GM10248 (cell line): ENCODE results near the gene CTNNBIP1.

ENCODE experiments used
- CTCF ChIA-PET: fragments of 300-600 bp; sonication (Branson Sonifier 250); formaldehyde crosslinking; extraction: SDS; loops from one replicate; lab custom pipeline; 2021; ENCODE audit warnings: antibody characterized with exemption; lab: Yijun Ruan, JAX
- POLR2A ChIA-PET: fragments of 350-650 bp; sonication (Branson Sonifier 250); formaldehyde crosslinking; extraction: SDS; loops from one replicate; lab custom pipeline; 2020; ENCODE audit warnings: antibody characterized with exemption; lab: Yijun Ruan, JAX
- DNase-seq: peaks from one replicate; pipeline ENCODE4 v3.0.0; 2012; ENCODE audit errors: extremely low spot score
- TF ChIP-seq, protein P1 (sequence below): IDR thresholded peaks from 2 replicates; pipeline ENCODE4 v1.5.1; 2012; ENCODE audit warnings: mild to moderate bottlenecking, low read depth; ENCODE audit errors: extremely low read depth, missing control alignments, control extremely low read depth

Gene CTNNBIP1

DNA sequence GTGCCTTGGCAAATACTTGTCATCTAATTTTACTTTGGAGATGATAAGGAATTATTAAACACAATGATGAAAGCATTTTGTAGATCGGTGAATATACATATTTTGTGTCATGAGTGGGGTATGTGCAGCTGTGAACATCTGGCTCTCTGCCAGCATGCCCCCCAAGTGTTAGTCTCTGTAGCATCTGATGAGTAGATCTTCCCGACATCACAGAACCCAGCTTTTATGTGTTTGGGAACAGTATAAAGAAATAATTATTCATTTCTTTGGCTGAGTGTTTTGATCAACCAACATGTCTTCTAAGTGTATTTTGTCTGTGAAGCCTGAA, 4.5 kb upstream of the CTNNBIP1 start:
- CTCF ChIA-PET: interaction anchor here (1.0 to 2.8 kb wide), 8 partner anchors 10 to 286 kb away, joined by 3 to 8 read pairs (median 4); partner anchors contain the start of genes LZIC and NMNAT1
- POLR2A ChIA-PET: interaction anchor here (0.6 kb wide), 2 partner anchors 10 to 156 kb away, joined by 3 to 4 read pairs; no protein-coding TSS in a partner anchor

DNA sequence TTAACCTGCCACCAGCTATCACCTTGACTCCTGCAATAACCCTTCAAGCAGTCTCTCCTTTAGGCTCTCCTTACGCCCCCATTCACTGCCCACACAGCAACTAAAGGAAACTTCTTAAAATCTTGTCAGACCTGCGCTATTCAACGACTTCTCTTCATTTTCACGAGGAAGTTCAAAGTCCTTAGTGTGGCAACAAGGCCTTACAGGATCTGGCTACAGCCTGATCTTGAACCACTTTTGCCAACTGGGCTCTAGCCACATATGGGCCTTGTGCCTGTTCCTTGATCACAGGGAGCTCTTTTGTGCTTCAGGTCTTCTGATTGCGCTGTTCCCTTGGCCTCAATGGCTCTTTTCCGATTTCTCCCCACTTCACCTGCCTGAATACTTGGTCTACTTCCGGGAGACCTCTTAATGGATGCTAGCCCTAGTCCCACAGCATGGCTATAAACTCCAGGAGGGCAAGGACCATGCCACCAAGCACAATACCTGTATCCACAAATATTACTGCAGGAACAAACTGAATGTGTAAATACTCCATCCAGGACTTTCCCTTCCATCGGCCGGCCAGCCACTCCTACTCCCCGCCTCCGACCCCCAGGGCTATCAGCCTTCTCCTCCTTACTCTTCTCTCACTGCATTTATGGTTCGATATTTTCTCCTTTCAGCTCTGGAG, 2.3 kb upstream of the CTNNBIP1 start:
- DNase-seq: no peak

More for the DNA sequence above, 4.5 kb upstream of the CTNNBIP1 start:
- TF ChIP-seq, protein P1, sequence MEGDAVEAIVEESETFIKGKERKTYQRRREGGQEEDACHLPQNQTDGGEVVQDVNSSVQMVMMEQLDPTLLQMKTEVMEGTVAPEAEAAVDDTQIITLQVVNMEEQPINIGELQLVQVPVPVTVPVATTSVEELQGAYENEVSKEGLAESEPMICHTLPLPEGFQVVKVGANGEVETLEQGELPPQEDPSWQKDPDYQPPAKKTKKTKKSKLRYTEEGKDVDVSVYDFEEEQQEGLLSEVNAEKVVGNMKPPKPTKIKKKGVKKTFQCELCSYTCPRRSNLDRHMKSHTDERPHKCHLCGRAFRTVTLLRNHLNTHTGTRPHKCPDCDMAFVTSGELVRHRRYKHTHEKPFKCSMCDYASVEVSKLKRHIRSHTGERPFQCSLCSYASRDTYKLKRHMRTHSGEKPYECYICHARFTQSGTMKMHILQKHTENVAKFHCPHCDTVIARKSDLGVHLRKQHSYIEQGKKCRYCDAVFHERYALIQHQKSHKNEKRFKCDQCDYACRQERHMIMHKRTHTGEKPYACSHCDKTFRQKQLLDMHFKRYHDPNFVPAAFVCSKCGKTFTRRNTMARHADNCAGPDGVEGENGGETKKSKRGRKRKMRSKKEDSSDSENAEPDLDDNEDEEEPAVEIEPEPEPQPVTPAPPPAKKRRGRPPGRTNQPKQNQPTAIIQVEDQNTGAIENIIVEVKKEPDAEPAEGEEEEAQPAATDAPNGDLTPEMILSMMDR: no peak
- DNase-seq: no peak

DNA sequence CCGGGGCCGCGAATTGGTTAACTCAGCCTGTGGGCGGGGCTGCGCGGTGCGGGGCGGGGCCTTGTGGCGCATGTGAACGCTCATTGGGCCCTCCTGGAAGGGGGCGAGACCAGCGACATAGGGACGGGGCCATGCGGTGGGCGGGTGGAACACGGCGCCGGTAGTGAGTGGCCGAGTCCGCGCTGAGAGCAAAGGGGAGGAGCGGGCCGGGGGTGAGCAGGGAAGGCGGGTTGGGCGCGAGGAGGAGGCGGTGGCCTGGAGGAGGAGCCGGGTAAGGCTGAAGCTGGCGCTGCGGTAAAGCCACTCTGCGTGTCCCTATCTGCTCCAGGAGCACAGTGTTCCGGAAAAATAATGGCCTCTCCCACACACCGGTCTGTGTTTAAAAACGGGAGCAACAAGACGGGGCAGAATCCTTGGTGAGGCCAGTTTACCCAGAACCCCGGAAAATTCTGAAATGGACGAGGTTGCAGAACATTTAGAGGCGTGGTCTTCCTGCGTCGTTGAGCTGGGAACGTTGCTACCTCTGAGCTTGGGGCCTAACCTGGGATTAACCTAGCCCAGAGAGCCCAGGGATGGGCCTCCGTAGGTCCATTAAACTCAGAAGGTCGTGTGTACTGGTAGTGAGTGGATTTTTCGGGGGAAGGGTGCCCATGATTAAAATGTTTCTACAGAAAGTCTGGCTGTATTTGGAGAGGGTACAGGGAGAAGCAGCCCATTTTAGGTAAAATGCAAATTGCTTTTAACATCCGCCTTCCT, 532 bp upstream of the CTNNBIP1 start:
- peak; percentile 99 for DNase-seq
- ChIA-PET CTCF (interaction anchor here (0.6 to 1.2 kb wide), 3 partner anchors 18 to 584 kb away, joined by 3 to 4 read pairs (median 3); no protein-coding TSS in a partner anchor), POLR2A (no interaction called here)
- TF ChIP-seq, protein P1: no peak

More for the DNA sequence above, 2.3 kb upstream of the CTNNBIP1 start:
- POLR2A ChIA-PET: no interaction called here
- CTCF ChIA-PET: no interaction called here
- TF ChIP-seq, protein P1: no peak

DNA sequence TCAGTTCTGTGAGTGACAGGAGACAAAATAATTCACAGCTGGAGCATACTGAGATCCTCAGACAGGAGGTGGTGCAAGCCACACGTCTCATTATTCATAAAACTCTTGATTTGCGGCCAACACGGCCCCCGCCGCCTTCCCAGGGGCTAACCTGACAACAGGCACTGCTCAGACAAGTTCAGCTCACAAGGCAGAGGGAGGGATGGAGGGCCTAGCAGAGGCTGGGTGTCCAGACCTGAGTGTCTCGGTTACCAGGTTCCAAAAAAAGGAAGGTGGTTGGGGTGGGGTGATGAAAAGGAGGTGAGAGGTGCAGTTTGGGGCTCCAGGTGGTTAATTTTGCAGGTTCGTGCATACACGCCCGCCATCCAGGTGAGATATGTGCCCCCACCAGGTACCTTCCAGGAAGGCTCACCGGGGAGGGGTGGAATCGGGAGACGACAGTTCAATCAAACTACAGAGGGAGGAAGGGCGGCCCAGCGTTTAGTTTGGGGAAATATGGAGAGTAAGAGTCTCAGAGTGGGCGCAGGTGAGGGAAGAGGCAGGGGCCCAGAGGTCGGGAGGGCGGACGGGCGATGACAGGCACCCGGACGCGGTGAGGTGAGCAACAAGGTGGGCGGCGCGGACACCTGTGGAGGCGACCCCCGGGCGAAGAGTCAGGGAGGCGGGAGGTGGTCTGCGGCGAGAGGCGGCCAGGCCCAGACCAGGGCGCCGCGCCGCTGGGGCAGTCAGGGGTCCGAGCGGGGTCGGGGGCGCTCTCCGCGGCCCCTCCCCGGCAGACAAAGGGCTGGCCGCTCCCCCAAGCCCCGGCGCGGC, 629 bp downstream of the CTNNBIP1 start:
- DNase-seq: no peak
- TF ChIP-seq, protein P1: no peak
- ChIA-PET CTCF (interaction anchor here (1.2 kb wide), 1 partner anchor 34 kb away, joined by 3 read pairs; no protein-coding TSS in a partner anchor), POLR2A (no interaction called here)

DNA sequence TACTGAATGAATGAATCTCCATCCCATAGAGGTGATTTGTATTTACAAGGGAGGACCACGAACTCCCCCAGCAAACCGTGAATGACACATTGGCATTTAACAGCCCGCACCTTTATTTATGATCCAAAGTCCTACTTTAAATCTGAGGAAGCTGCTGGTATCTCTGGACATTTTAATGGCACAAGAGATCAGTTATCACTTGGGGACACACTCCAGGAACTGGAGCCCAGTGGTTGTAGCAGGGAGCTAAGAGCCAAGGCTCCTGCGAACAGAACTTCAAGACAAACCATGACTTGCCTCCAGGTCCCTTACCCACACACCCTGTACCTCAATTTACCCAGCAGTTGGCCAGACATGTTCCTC, 1.2 kb downstream of the CTNNBIP1 start:
- no peak for DNase-seq
- CTCF ChIA-PET: interaction anchor here (1.2 to 1.4 kb wide), 2 partner anchors 34 to 42 kb away, joined by 3 read pairs; no protein-coding TSS in a partner anchor
- TF ChIP-seq, protein P1: no peak
- POLR2A ChIA-PET: interaction anchor here (0.7 kb wide), 1 partner anchor 544 kb away, joined by 8 read pairs; no protein-coding TSS in a partner anchor

DNA sequence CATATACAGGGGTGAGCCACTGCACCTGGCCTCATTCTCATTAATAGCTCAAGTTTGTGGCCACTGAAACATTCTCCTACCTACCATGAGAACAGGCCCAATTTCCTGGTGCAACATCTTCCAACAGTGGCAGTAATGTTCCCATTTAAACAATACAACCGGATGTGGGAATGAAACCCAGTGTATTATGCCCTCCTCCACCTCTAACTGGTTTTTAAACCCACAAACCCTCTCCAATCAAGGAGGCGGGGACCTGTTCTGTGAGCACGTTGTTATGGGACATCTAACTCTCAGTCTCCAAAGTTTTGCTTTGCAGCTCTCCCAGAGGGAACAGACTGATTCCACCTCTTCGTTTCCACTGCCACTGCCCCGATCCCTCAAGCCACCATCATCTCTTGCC, 2.6 kb downstream of the CTNNBIP1 start:
- DNase-seq: no peak
- TF ChIP-seq, protein P1: no peak
- ChIA-PET POLR2A (no interaction called here), CTCF (interaction anchor here (1.4 kb wide), 1 partner anchor 43 kb away, joined by 3 read pairs; no protein-coding TSS in a partner anchor)
